GM12878 (cell line): Measurements from ENCODE around the gene BCR. TPM values are rescaled to one million over a fixed set of nuclear protein-coding genes. Genes with fewer than 3 reads are reported as not detected.
A peak's percentile ranks its signal among the peaks of the same experiment; 100 is the strongest.
"Not testable (repeated sequence)": the region's sequence is repeated elsewhere in the genome, so short reads cannot be mapped to it uniquely, and the experiment has no call there.

Source experiments
- ATAC-seq: fragments of 200-7000 bp; cut with Tn5 transposase; 3 replicates; pipeline ENCODE4 v1.9.1; 2020; ENCODE audit warnings: mild to moderate bottlenecking, moderate library complexity
- BruUV-seq: library from RNA; stranded (reverse); fragments of 400-500 nt; replicated peaks from 2 replicates; lab custom pipeline; 2021; lab: Mats Ljungman, UMichigan
- CTCF ChIA-PET: fragments of 300-600 bp; sonication (Branson Sonifier 250); formaldehyde crosslinking; extraction: SDS; loops from one replicate; lab custom pipeline; 2021; ENCODE audit warnings: inconsistent platforms; lab: Yijun Ruan, JAX
- POLR2A ChIA-PET: fragments of 350-600 bp; formaldehyde crosslinking; extraction: SDS; loops from one replicate; lab custom pipeline; 2021; ENCODE audit warnings: inconsistent platforms; lab: Charles Lee
- RAD21 ChIA-PET: fragments of 300-600 bp; sonication (Branson Sonifier 250); formaldehyde crosslinking; loops from one replicate; lab custom pipeline; 2023; ENCODE audit warnings: antibody characterized with exemption; ENCODE audit not compliant: unreplicated experiment; lab: Charles Lee
- SMC1A ChIA-PET: fragments of 300-600 bp; sonication (Branson Sonifier 250); formaldehyde crosslinking; loops from one replicate; lab custom pipeline; 2023; ENCODE audit not compliant: unreplicated experiment, uncharacterized antibody; lab: Charles Lee
- DNase-seq: peaks from one replicate; pipeline ENCODE4 v3.0.0-alpha.2; 2011; ENCODE audit warnings: low read depth, low spot score
- FAIRE-seq: peaks from 3 replicates; lab custom pipeline; 2011; peaks lifted over from hg19 to GRCh38; lab: Jason Lieb, UNC
- H2AFZ ChIP-seq: 2 replicates; pipeline ENCODE4 v1.6.0; 2011; ENCODE audit warnings: low read depth, low read length, control low read depth; ENCODE audit not compliant: control insufficient read depth
- H3K27ac ChIP-seq: 2 replicates; pipeline ENCODE4 v1.5.1; 2011; ENCODE audit warnings: control low read depth; ENCODE audit not compliant: control insufficient read depth, insufficient read depth
- H3K27me3 ChIP-seq, 2 experiments: replicated peaks in 1 of 2; 2 replicates each; pipeline versions ENCODE4 v1.6.0 to v1.6.1; 2011; ENCODE audit warnings: low read length in 1 of 2; ENCODE audit not compliant: control insufficient read depth in 2 of 2, insufficient read depth in 2 of 2
- H3K36me3 ChIP-seq, 2 experiments: 2 replicates each; pipeline ENCODE4 v1.5.1; 2011; ENCODE audit warnings: low read length in 1 of 2; ENCODE audit not compliant: control insufficient read depth in 2 of 2, insufficient read depth in 2 of 2
- H3K4me1 ChIP-seq: 2 replicates; pipeline ENCODE4 v1.6.1; 2011; ENCODE audit warnings: mild to moderate bottlenecking, low read length, moderate library complexity, mixed read lengths; ENCODE audit not compliant: control insufficient read depth, insufficient read depth
- H3K4me2 ChIP-seq: 2 replicates; pipeline ENCODE4 v1.6.0; 2011; ENCODE audit warnings: control low read depth; ENCODE audit not compliant: control insufficient read depth, insufficient read depth
- H3K4me3 ChIP-seq: fragments of 200-600 bp; sonication (generic); 2 replicates; pipeline ENCODE4 v1.5.1; 2016
- H3K79me2 ChIP-seq: 2 replicates; pipeline ENCODE4 v1.6.0; 2011; ENCODE audit warnings: low read length; ENCODE audit not compliant: control insufficient read depth, insufficient read depth
- H3K9ac ChIP-seq: 2 replicates; pipeline ENCODE4 v1.8.0; 2011; ENCODE audit warnings: low read length, control low read depth, mixed read lengths; ENCODE audit not compliant: control insufficient read depth, insufficient read depth
- H3K9me3 ChIP-seq: replicated peaks from 3 replicates; pipeline ENCODE4 v1.5.1; 2011; ENCODE audit warnings: mild to moderate bottlenecking, low read length; ENCODE audit not compliant: control insufficient read depth, insufficient read depth
- H4K20me1 ChIP-seq: 2 replicates; pipeline ENCODE4 v1.6.0; 2011; ENCODE audit not compliant: control insufficient read depth, insufficient read depth
- ASH2L ChIP-seq: fragments of 300-600, 200-600 bp; sonication (generic); IDR thresholded peaks from 2 replicates; pipeline ENCODE4 v1.6.1; 2017; ENCODE audit warnings: low read depth, mild to moderate bottlenecking, borderline replicate concordance
- CTCF ChIP-seq, 3 experiments: IDR thresholded peaks in 2 of 3; conservative IDR thresholded peaks in 1 of 3; 2 replicates each; pipeline ENCODE4 v1.5.1; 2011; ENCODE audit warnings: low read depth in 3 of 3, low read length in 3 of 3, mild to moderate bottlenecking in 3 of 3, control low read depth in 2 of 3, moderate library complexity in 2 of 3, inconsistent platforms in 1 of 3, mixed read lengths in 1 of 3; ENCODE audit not compliant: control insufficient read depth in 2 of 3, insufficient read depth in 1 of 3; ENCODE audit errors: extremely low read depth in 1 of 3
- KDM1A ChIP-seq: fragments of 200-600 bp; sonication (generic); IDR thresholded peaks from 2 replicates; pipeline ENCODE4 v1.6.1; 2016; ENCODE audit warnings: borderline replicate concordance
- NRF1 ChIP-seq: conservative IDR thresholded peaks from 2 replicates; pipeline ENCODE4 v1.6.1; 2011; ENCODE audit warnings: mild to moderate bottlenecking, low read depth, low read length, improper control_type of control experiment
- PKNOX1 ChIP-seq: fragments of 450-650 bp; IDR thresholded peaks from 2 replicates; pipeline ENCODE4 v1.6.1; 2016; ENCODE audit warnings: mild to moderate bottlenecking
- RAD21 ChIP-seq: IDR thresholded peaks from 2 replicates; pipeline ENCODE4 v1.6.1; 2011; ENCODE audit warnings: mild to moderate bottlenecking, low read depth, low read length, moderate library complexity; ENCODE audit not compliant: insufficient read depth
- RUNX3 ChIP-seq: IDR thresholded peaks from 2 replicates; pipeline ENCODE4 v1.6.1; 2012; ENCODE audit warnings: low read length, inconsistent platforms
- SMC3 ChIP-seq: IDR thresholded peaks from 2 replicates; pipeline ENCODE4 v1.6.1; 2011; ENCODE audit warnings: low read length, improper control_type of control experiment, borderline replicate concordance
- WGBS: methylation state at CpG from one replicate; pipeline ENCODE4 v1.1.6; 2016; ENCODE audit warnings: low lambda C conversion rate; ENCODE audit not compliant: insufficient replicate concordance, insufficient coverage; ENCODE audit errors: missing lambda C conversion rate; 5-methylcytosine and 5-hydroxymethylcytosine counted together
- in situ Hi-C: fragments of 300-500 bp; cut with MboI; formaldehyde crosslinking; loops from 9 replicates; pipeline ENCODE4 v1.14.3; 2018; ENCODE audit warnings: mixed read lengths
- intact Hi-C: fragments of 100-400 bp; cut with micrococcal nuclease; formaldehyde crosslinking; loops from one replicate; pipeline ENCODE4 v1.14.2; 2022; ENCODE audit not compliant: unreplicated experiment
- polyA plus RNA-seq, 11 experiments: library from polyadenylated mRNA; depleted of rRNA in 4 of 11; unstranded in 6 of 11; stranded (reverse) in 5 of 11; fragments of >200 nt; fragmentation: Nextera tagmentation in 4 of 11; fragmentation: Illumina TruSeq in 1 of 11; extraction: Ambion mirVana in 4 of 11; extraction: Trizol in 1 of 11; gene quantifications; 1 replicate in 1 of 11; 2 replicates in 10 of 11; pipeline versions ENCODE4 v1.2.1 to v1.2.3, GENCODE V29; 2011 to 2016; ENCODE audit warnings: inconsistent platforms in 2 of 11, missing spikeins in 2 of 11, low read depth in 1 of 11
- total RNA-seq, 4 experiments: library from RNA; depleted of rRNA in 3 of 4; stranded (reverse); fragments of >200 nt in 3 of 4; fragmentation: Illumina TruSeq in 1 of 4; extraction: Trizol in 1 of 4; gene quantifications; 2 replicates each; pipeline versions ENCODE4 v1.2.1 to v1.2.3, GENCODE V29; 2013 to 2021

BCR gene
- total and polyA plus RNA-seq, 10 of the 15 experiments (the other 5 are each of a cell fraction or from before 2014, with no cell fraction given) = 1.7 to 64.7 (median 18.4) TPM

DNA sequence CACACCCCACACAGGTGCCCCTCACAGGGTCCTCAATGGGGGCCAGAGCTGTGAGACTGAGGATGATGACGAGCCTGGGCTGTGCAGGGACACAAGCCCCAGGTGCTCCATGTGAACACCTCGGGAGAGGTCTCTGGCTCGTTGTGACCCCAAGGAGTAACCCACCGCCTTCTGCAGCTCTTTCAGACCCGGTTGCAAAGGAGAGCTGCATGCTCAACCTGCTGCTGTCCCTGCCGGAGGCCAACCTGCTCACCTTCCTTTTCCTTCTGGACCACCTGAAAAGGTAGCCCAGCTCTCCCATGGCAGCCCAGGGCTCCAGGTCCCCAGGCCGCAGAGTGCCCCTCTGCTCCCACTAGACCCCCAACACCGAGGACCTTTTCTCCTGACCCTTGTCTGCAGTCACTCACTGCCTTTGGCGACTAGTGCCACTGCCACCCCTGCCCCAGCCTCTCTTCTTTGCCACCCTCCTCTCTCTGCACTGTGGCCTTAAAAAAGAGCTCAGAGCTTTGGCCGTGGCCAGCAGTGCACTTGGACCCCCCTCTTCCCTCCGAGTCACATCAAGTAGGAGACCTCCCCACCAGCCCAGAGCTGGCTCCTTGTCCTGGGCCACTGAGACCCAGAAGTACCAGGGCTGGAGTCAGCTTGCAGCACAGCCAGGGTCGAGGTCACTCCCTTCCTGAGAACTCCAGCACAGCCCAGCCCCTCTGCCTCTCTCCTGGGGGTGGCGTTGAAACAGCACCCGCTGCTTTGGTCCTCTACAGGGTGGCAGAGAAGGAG is 133.7 kb downstream of the BCR start (continued):
- TF ChIP-seq ASH2L (no peak), PKNOX1 (no peak)

GRCh38 chr22:23315341-23315917 is 135.1 kb downstream of the BCR start:
- Histone ChIP-seq H3K27me3 (no peaks in the 10 kb centered on the region), H3K79me2 (no peaks in the 10 kb centered on the region), H3K4me3 (no peak overlapping the region), H3K9ac (no peak overlapping the region), H3K27ac (no peak overlapping the region), H3K4me2 (no peak overlapping the region), H3K36me3 (no peaks in the 10 kb centered on the region; a peak in 2 of 4 replicates), H2AFZ (no peak overlapping the region), H4K20me1 (no peaks in the 10 kb centered on the region), H3K9me3 (no peaks in the 10 kb centered on the region), H3K4me1 (no peaks in the 10 kb centered on the region)
- no TSS peak for BruUV-seq
- SMC1A ChIA-PET = no interaction called here
- RAD21 ChIA-PET = interaction anchor here (2.3 kb wide), 1 partner anchor 70 kb away, joined by 11 read pairs; no protein-coding TSS in a partner anchor
- CTCF ChIA-PET = interaction anchor here (1.1 to 1.6 kb wide), 3 partner anchors 55 to 71 kb away, joined by 3 to 7 read pairs (median 6); no protein-coding TSS in a partner anchor
- DNase-seq = no peak
- no peak for FAIRE-seq
- TF ChIP-seq KDM1A (no peak), CTCF (IDR thresholded peaks at IDR 0.05 in 2 of 3, conservative IDR thresholded peaks at IDR 0.05 in 1 of 3; ENCODE audit: control insufficient read depth in 2 of 3, extremely low read depth in 1 of 3, insufficient read depth in 1 of 3, low read depth in 3 of 3, low read length in 3 of 3) (peak; percentile 56 to 62 (median 61); a peak in 5 of 6 replicates), RUNX3 (peak; percentile 76), NRF1 (no peak), SMC3 (peak; percentile 50; the same call in 1 of the 2 replicates), RAD21 (peak; percentile 76)
- intact Hi-C loops = loop anchor here (2.0 to 10.0 kb wide), 2 partner anchors 71 to 219 kb away; no protein-coding TSS in a partner anchor
- POLR2A ChIA-PET = no interaction called here
- in situ Hi-C loops = no loop called here
- WGBS = 47% methylated on average over 15 of the region's 15 CpGs
- ATAC-seq = peak; percentile 33; the same call in 1 of the 3 replicates

DNA sequence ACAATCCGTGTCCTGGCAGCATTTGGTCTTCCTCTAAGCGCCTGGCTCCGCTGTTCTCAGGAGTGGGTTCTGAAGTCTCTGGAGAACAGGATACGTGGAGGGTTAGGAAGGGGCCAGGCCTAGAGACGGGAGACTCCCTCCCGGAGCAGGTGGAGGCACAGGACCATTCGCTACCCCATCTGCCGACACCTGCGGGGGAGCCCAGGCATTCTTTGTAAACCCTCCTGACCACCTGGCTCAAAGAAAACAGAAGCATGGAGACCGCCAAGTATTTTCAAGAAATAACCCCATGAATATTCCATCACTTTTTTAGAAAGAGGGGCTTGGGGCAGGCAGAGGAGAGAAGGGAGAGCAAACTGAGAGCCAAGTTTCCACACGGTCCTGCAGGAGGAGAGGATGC is 136.3 kb downstream of the BCR start:
- in situ Hi-C loops, DNase-seq, ATAC-seq, H3K4me1 ChIP-seq, POLR2A ChIA-PET, H3K4me3 ChIP-seq, H3K27me3 ChIP-seq, H3K9me3 ChIP-seq, BruUV-seq, FAIRE-seq, H3K79me2 ChIP-seq, H3K27ac ChIP-seq, RAD21 ChIA-PET, H4K20me1 ChIP-seq, SMC1A ChIA-PET, H3K36me3 ChIP-seq, H3K4me2 ChIP-seq, H3K9ac ChIP-seq, H2AFZ ChIP-seq: not testable (repeated sequence)
- WGBS = no CpG with 5 or more reads among the region's 11 CpGs
- CTCF ChIA-PET = interaction anchor here (0.6 kb wide), 1 partner anchor 44 kb away, joined by 3 read pairs; no protein-coding TSS in a partner anchor
- intact Hi-C loops = loop anchor here (10.0 kb wide), 1 partner anchor 218 kb away; no protein-coding TSS in a partner anchor
